ENCODE measurements around the gene CENPW. TPM values are rescaled to one million over a fixed set of nuclear protein-coding genes. Genes with fewer than 3 reads are reported as not detected.

The CENPW gene
- total RNA-seq, 2 donors from 2014 or later = 41.2 to 44.9 TPM

DNA sequence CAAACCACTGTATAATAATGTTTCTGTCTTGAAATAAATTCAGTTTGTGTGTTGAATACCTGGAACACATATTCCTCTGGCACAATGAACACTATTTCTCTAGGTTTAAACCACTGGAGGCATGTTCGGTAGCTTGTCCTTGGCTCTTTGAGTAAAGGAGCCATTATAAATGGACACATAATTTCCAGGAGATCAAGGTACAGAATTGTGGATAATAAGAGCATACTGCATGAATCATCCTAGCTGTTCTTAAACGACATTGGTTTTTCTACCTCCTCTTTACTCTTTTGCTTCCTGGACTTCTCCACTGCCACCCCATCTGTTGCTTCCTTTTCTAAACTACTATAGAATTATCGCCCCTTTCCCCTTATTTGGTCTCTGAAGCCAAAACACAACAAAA, 1.2 kb downstream of the CENPW start:
- Mint-ChIP-seq H3K27ac (no peak overlapping the region), H3K4me3 (no peak overlapping the region)

DNA sequence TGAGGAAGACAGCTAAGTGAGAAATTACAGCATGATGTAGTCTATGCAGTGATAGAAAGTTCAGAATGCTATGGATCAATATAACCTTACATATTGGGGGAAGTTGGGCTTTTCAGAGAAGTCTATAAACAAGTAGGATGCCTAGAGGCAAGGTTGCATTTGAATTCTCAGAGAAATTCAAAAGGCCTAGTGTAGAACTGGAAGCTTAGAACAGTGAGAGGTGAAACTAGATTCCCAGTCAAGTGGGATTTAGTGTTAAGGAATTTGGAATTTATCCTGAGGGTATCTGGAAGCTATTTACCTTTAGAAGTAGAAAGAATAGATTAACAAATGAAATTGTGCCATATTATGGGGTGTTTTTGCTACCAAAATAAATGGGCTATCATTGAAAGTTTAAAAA, 4.3 kb downstream of the CENPW start:
- DNase-seq (no peak), ATAC-seq (replicated peaks in 1 of 2) (no peak)
- no peaks in the 10 kb centered on the region for H3K9me3 Mint-ChIP-seq
- no peak overlapping the region for H3K4me3 Mint-ChIP-seq
- H3K27ac Mint-ChIP-seq = no peak overlapping the region
- no peaks in the 10 kb centered on the region for H3K27me3 Mint-ChIP-seq (ENCODE audit: low read depth)
- H3K36me3 Mint-ChIP-seq (ENCODE audit: insufficient read depth in 2 of 2) = no peaks in the 10 kb centered on the region
- peaks cover 22% of the 10 kb centered on the region for H3K4me1 Mint-ChIP-seq (ENCODE audit: low read depth)

More for the DNA sequence above, 1.2 kb downstream of the CENPW start:
- no peak for ATAC-seq (replicated peaks in 1 of 2)
- Mint-ChIP-seq H3K4me1 (ENCODE audit: low read depth) (peaks cover 22% of the 10 kb centered on the region), H3K27me3 (ENCODE audit: low read depth) (no peaks in the 10 kb centered on the region), H3K9me3 (no peaks in the 10 kb centered on the region), H3K36me3 (ENCODE audit: insufficient read depth in 2 of 2) (no peaks in the 10 kb centered on the region)
- DNase-seq = no peak

DNA sequence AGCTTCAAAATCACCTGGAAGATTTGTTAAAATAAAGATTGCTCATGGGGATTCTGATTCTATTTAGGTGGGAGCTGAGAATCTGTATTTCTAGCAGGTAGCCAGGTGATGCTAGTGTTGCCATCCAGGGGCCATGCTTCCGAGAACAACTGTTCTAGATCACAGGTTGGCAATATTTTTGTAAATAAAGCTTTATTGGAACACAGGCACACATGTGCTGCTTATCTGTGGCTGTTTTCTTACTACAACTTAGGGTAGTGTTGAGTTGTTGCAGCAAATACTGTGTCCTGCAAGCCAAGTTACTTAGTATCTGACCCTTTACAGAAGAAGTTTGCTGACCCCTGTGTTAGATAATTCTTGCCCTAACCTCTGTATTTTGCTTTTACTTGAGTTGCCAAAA, 12.0 kb downstream of the CENPW start:
- ATAC-seq (replicated peaks in 1 of 2) = no peak
- H3K27me3 Mint-ChIP-seq (ENCODE audit: low read depth) = no peaks in the 10 kb centered on the region

DNA sequence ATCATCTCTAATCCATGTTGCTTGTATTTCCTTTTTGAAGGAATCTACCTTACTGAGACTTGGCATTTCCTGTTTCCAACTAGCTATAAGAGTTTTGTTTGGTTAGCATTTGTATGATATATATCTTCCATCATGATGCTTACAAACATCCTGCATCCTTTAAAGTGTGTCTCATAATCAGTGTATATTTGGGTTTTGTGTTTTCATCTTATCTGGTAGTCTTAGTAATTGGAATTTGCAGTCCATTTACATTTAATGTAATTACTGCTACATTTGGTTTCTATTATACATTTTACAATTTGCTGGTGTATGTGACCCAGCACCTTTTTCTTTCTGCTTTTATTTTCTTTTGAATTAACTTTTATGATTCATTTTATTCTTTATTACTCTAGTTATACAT, 12.6 kb downstream of the CENPW start:
- Mint-ChIP-seq H3K4me1 (ENCODE audit: low read depth) (no peaks in the 10 kb centered on the region), H3K9me3 (peaks cover 0 to 3% of the 10 kb centered on the region in 2 donors), H3K36me3 (ENCODE audit: insufficient read depth in 2 of 2) (no peaks in the 10 kb centered on the region), H3K27ac (no peak overlapping the region), H3K27me3 (ENCODE audit: low read depth) (no peaks in the 10 kb centered on the region), H3K4me3 (no peak overlapping the region)
- DNase-seq = no peak
- no peak for ATAC-seq (replicated peaks in 1 of 2)

More for the DNA sequence above, 12.0 kb downstream of the CENPW start:
- H3K4me1 Mint-ChIP-seq (ENCODE audit: low read depth) = no peaks in the 10 kb centered on the region
- no peak for DNase-seq
- no peaks in the 10 kb centered on the region for H3K9me3 Mint-ChIP-seq
- no peak overlapping the region for H3K27ac Mint-ChIP-seq
- H3K36me3 Mint-ChIP-seq (ENCODE audit: insufficient read depth in 2 of 2) = no peaks in the 10 kb centered on the region
- H3K4me3 Mint-ChIP-seq = no peak overlapping the region

DNA sequence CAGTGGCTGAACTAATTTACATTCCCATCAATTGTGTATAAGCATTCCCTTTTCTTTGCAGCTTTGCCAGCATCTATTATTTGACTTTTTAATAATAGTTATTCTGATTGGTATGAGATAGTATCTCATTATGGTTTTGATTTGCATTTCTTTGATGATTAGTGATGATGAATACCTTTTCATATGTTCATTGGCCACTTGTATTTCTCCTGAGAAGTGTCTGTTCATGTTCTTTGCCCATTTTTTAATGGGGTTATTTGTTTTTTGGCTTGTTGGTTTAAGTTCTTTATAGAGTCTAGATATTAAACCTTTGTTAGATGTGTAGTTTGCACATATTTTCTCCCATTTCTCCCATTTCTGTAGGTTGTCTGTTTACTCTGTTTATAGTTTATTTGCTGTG, 16.6 kb downstream of the CENPW start:
- Mint-ChIP-seq H3K27me3 (ENCODE audit: low read depth) (no peaks in the 10 kb centered on the region), H3K36me3 (ENCODE audit: insufficient read depth in 2 of 2) (peaks cover 4 to 7% of the 10 kb centered on the region in 2 donors), H3K4me1 (ENCODE audit: low read depth) (no peaks in the 10 kb centered on the region), H3K4me3 (no peak overlapping the region), H3K27ac (no peak overlapping the region), H3K9me3 (peaks cover 4 to 8% of the 10 kb centered on the region in 2 donors)
- no peak for DNase-seq
- no peak for ATAC-seq (replicated peaks in 1 of 2)

DNA sequence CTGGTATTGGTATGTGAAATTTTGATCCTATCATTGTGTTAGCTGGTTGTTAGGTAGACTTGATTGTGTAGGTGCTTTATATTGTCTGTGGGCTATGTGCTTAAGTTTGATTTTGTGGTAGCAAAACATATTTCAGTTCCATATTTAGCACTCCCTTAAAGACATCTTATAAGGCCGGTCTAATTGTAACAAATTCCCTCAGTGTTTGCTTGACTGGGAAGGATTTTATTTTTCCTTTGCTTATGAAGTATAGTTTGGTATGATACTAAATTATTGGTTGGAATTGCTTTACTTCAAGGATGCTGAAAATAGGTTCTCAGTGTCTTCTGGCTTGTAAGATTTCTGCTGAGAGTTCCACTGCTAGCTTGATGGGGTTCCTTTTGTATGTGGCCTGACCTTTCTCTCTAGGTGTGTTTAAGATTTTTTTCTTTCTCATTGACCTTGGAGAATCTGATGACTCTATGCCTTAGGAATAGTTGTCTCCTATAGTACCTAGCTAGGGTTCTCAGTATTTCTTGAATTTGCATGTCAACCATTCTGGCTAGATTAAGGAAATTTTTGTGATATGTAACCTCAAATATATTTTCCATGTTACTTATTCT, 20.1 kb downstream of the CENPW start:
- Mint-ChIP-seq H3K9me3 (peaks cover 4 to 8% of the 10 kb centered on the region in 2 donors), H3K4me3 (no peak overlapping the region), H3K27me3 (ENCODE audit: low read depth) (no peaks in the 10 kb centered on the region), H3K36me3 (ENCODE audit: insufficient read depth in 2 of 2) (peaks cover 4 to 7% of the 10 kb centered on the region in 2 donors), H3K27ac (no peak overlapping the region), H3K4me1 (ENCODE audit: low read depth) (no peaks in the 10 kb centered on the region)
- ATAC-seq (replicated peaks in 1 of 2) (no peak), DNase-seq (no peak)

DNA sequence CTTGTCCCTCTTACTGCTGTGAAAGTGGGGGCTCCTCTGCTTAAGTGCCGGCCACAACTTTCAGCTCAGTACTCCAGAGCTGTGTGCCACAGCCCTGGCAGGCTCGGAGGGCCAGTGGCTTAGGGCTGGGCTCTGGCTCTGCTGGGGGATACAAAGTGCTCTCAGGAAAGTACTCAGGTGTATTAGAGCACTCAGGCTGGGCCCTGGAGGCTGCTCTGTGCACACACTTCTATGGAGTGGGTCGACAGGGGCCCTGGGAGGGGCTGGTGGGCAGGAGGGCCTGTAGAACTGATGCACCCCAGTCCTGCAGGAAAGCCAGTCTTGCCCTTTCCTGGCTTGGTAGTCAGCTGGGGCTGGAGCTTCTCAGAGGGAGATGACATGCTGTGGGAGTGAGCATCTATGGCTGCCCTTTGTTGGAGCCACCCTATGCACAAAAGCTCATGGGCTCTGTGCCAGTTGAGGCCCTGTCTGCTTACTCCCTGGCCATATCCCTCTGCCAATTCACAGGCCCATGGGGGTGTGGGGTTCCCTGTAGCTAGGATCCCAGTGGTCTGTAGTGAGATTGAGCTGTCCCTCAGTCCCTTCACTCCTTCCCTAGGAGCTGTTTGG, 22.0 kb downstream of the CENPW start:
- Mint-ChIP-seq H3K27me3 (ENCODE audit: low read depth) (no peaks in the 10 kb centered on the region), H3K4me1 (ENCODE audit: low read depth) (no peaks in the 10 kb centered on the region), H3K27ac (no peak overlapping the region), H3K9me3 (peaks cover 4 to 8% of the 10 kb centered on the region in 2 donors), H3K36me3 (ENCODE audit: insufficient read depth in 2 of 2) (peaks cover 4 to 7% of the 10 kb centered on the region in 2 donors), H3K4me3 (no peak overlapping the region)
- no peak for ATAC-seq (replicated peaks in 1 of 2)
- no peak for DNase-seq

DNA sequence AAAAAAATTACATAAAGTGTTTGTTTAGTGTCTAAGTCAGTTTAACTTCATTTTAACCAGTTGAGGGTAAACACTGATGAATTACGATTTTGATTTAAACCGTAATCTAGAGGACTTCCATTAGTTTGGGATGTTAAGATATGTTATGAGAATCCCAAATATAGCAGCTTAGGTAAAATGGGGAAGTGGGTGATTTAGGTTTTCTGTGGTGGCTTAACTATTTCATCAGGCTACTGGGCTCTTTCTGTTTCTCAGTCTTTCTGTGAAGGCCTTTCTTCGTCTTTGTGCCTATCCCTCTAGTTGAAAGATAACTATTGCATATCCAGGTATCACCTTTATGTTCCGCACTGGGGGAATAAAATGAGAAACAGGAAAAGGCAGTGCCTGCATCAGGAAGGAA, 27.9 kb downstream of the CENPW start:
- Mint-ChIP-seq H3K27me3 (ENCODE audit: low read depth) (no peaks in the 10 kb centered on the region), H3K27ac (no peak overlapping the region), H3K4me3 (no peak overlapping the region), H3K9me3 (no peaks in the 10 kb centered on the region), H3K36me3 (ENCODE audit: insufficient read depth in 2 of 2) (no peaks in the 10 kb centered on the region), H3K4me1 (ENCODE audit: low read depth) (no peaks in the 10 kb centered on the region)
- DNase-seq (no peak), ATAC-seq (replicated peaks in 1 of 2) (no peak)

DNA sequence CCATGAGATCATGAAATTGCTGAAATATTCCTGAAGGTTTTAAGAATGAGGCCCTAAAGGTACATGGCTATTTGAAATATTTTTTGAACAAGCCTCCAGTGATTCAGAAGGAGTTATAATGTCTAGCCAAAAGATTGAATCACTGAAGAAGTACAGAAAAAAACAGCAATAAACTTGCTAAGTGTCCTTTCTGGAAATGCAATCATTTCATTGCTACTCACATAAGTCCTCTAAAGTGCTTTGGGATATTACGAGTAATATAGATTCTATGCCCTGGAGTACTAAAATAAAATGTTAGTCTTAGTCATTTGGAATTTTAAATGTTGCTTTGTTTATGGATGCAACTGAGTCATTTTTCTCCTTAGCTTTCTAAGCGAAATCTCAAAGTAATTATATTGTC, 32.7 kb downstream of the CENPW start:
- H3K27me3 Mint-ChIP-seq (ENCODE audit: low read depth) = no peaks in the 10 kb centered on the region
- H3K9me3 Mint-ChIP-seq = no peaks in the 10 kb centered on the region
- no peak overlapping the region for H3K4me3 Mint-ChIP-seq
- no peaks in the 10 kb centered on the region for H3K4me1 Mint-ChIP-seq (ENCODE audit: low read depth)
- DNase-seq (no peak), ATAC-seq (replicated peaks in 1 of 2) (no peak)
- no peak overlapping the region for H3K27ac Mint-ChIP-seq
- no peaks in the 10 kb centered on the region for H3K36me3 Mint-ChIP-seq (ENCODE audit: insufficient read depth in 2 of 2)

DNA sequence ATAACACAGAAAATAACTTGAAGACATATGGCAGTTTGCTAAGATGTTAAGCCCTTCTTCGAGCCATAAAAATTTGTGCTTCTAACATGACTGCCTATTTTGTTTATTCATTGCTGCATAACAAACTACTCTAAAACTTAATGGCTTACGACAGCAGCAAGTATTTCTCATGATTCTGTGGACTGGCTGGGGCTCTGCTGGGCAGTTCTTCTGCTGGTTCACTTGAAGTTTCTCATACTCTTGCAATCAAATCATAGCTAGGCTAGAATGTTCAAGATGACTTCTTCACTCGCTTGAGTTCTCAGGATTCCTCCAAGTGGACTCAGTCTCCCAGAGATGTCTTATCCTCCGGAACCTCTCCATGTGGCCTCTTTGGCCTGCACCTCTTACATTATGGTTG, 33.4 kb downstream of the CENPW start:
- Mint-ChIP-seq H3K4me3 (no peak overlapping the region), H3K9me3 (no peaks in the 10 kb centered on the region), H3K27me3 (ENCODE audit: low read depth) (no peaks in the 10 kb centered on the region), H3K27ac (no peak overlapping the region), H3K36me3 (ENCODE audit: insufficient read depth in 2 of 2) (no peaks in the 10 kb centered on the region), H3K4me1 (ENCODE audit: low read depth) (no peaks in the 10 kb centered on the region)
- ATAC-seq (replicated peaks in 1 of 2) (no peak), DNase-seq (no peak)

DNA sequence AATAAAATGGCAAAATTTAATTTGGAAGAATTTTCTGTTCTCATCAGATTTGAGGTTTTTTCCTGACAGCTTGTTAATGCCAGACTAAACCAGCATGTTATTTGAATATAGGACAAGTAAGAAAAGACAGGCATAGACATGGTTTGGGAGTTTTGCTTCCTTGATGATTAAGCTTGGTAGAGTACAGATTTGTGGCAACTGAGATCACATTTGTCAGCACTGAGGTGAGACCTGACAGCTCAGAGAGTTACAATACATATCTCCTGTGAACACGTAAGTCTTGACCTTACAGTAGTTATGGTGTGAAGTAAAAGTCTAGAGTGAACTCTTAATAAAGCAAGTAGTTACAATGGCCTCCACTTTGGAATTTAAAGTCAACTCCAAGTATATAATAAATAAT, 34.5 kb downstream of the CENPW start:
- no peaks in the 10 kb centered on the region for H3K4me1 Mint-ChIP-seq (ENCODE audit: low read depth)
- no peaks in the 10 kb centered on the region for H3K36me3 Mint-ChIP-seq (ENCODE audit: insufficient read depth in 2 of 2)
- ATAC-seq (replicated peaks in 1 of 2) (no peak), DNase-seq (no peak)
- H3K27ac Mint-ChIP-seq = no peak overlapping the region
- no peaks in the 10 kb centered on the region for H3K27me3 Mint-ChIP-seq (ENCODE audit: low read depth)
- no peaks in the 10 kb centered on the region for H3K9me3 Mint-ChIP-seq
- no peak overlapping the region for H3K4me3 Mint-ChIP-seq

DNA sequence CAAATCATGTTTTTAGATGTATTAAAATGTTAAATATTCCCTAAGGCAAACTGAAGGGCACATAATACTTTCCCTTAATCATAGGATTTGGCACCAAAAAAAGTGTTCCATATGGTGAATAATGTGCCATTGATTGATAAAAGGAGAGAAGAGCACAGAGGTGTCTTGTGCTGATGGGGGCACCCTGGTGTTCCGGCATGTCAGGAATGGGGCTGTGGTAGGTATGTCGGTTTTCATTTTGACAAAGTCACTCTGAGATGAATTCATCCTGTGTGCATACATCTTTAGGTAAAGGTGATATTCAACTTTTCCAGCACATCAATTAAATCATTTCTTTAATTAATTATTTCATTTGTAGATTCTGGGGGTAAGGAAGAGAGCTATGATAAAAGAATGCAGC, 36.8 kb downstream of the CENPW start:
- no peak overlapping the region for H3K4me3 Mint-ChIP-seq
- DNase-seq = no peak
- no peaks in the 10 kb centered on the region for H3K4me1 Mint-ChIP-seq (ENCODE audit: low read depth)
- H3K9me3 Mint-ChIP-seq = peaks cover 4 to 6% of the 10 kb centered on the region in 2 donors
- H3K27me3 Mint-ChIP-seq (ENCODE audit: low read depth) = no peaks in the 10 kb centered on the region
- H3K27ac Mint-ChIP-seq = no peak overlapping the region
- ATAC-seq (replicated peaks in 1 of 2) = no peak
- H3K36me3 Mint-ChIP-seq (ENCODE audit: insufficient read depth in 2 of 2) = no peaks in the 10 kb centered on the region

DNA sequence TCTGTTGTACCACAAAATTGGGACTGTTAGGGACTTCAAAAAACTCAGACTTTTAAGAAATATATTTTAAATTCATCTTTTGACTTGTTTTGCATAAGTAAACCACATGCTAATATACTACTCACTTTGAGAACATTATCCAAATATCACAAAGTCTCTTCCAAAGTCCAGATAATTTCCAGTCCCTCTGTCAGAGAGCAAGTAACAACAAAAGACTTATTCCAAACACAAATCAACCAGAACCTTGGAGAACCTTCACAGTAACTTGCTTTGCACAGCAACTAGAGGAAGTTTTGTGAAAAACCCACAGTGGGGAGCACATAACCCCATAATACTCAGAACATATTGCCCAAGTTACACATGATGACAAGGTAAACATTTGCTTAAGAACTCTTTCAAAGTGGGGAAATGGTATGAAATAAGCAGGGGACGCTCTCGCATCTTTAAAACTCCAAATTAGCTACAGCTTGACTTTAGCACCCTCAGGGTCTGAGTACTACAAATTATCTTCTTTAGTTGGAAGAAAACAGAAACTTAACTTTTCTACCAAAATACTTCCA, 37.8 kb downstream of the CENPW start:
- Mint-ChIP-seq H3K9me3 (peaks cover 6 to 8% of the 10 kb centered on the region in 2 donors), H3K27me3 (ENCODE audit: low read depth) (no peaks in the 10 kb centered on the region), H3K27ac (no peak overlapping the region), H3K4me3 (no peak overlapping the region), H3K36me3 (ENCODE audit: insufficient read depth in 2 of 2) (no peaks in the 10 kb centered on the region), H3K4me1 (ENCODE audit: low read depth) (no peaks in the 10 kb centered on the region)
- ATAC-seq (replicated peaks in 1 of 2) = no peak
- DNase-seq = no peak
